NCI-H226 (cell line): Measurements from ENCODE around the gene LMNTD1.
"Not testable (repeated sequence)": the region's sequence is repeated elsewhere in the genome, so short reads cannot be mapped to it uniquely, and the experiment has no call there.

Source experiments
- DNase-seq: peaks from one replicate; pipeline ENCODE4 v3.0.0-alpha.2; 2015

Gene LMNTD1

DNA sequence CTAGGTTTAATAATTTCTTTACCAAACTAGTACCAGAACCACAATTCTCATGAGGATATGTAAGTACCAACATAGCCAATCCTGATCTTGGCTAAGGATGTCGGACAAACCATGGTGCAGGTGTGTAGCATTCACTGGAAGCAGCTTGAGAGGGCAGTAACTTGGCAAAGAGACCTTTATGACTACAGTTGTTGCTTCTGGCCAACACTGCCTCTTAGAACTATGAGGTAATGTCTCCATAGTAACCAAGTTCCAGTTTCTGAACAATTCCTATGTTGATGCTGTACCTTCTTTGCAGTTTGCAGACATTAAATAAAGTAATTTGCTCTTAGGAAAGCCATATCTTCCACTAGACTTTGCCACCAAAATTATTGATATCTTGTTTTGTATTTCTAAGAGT lies at the start of gene LMNTD1:
Gene LMNTD1 (minus strand): TSS at position 186 of the 400 bp plus-strand sequence. CDS start 324 bp downstream, outside the sequence.
- DNase-seq, result peak; percentile 64

DNA sequence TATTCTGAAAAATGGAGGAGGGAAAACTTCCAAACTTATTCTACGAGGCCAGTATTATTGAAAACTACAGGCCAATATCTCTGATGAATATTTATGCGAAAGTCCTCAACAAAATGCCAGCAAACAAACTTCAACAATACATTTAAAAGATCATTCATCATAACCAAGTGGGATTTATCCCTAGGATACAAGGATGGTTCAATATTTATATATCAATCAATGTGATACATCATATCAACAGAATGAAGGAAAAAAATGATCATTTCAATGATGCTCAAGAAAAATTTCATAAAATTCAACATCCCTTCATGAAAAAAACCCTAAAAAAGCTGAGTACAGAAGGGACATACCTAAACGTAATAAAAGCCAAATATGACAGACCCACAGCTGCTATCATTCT lies 45.9 kb upstream of the LMNTD1 start:
- no peak for DNase-seq

GRCh38 chr12:25595496-25595895 lies 42.4 kb upstream of the LMNTD1 start:
- not testable (repeated sequence) for DNase-seq

DNA sequence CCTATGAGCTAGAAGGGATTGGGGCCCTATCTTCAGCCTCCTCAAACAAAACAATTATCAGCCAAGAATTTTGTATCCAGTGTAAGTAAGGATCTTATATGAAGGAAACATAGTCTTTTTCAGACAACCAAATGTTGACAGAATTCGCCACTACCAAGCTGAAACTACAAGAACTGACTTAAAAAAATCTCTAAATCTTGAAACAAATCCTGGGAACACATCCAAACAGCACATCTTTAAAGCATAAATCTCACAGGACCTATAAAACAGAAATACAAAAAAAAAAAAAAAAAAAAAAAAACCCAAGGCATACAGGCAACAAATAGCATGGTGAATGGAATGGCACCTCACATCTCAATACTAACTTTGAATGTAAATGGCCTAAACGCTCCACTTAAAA lies 41.3 kb upstream of the LMNTD1 start:
- no peak for DNase-seq

DNA sequence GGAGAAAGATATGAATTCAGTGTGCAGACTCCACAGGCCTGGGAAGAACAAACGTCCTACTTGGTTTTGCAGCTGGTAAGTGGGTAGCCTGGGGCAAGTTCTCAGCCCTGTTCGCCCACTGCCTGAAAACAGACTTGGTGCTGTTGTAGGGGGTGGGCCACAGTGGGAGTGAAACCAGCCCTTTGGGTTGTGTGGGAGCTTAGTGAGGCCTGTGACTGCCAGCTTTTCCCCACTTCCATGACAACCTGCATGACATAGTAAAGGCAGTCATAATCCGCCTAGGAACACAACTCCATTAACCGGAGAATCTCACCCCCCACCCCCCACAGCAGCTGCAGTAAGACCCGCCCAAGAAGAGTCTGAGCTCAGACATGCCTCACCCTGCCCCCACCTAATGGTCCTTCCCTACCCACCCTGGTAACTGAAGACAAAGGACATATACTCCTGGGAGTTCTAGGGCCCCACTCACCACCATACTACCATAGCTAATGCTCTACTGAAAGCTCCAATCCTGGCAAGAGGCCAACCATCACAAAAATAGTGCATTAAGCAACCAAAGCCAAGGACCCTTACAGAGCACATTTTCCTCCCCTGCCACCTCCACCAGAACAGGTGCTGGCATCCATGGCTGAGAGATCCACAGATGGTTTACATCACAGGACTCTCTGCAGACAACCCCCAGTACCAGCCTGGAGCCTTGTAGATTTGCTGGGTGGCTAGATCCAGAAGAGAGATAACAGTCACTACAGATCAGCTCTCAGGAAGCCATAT lies 39.8 kb upstream of the LMNTD1 start:
- no peak for DNase-seq

DNA sequence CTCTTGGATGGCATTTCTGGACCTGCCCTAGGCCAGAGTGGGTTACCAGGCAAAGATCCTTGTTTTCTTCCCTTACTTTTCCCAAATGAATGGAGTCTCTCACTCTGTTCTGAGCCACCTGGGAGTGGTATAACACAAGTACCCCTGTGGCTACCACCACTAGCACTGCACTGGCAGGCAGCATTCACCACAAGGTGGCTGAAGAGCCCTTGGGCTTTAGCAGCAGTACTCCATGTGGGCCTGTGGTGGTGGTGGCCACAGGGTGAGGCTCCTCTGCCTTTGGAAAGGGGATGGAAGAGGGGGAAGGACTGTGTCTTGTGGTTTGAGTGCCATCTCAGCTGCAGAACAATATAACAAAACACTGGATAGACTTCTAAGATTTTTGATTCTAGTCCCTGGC lies 38.1 kb upstream of the LMNTD1 start:
- DNase-seq, result no peak

GRCh38 chr12:25590011-25590721 lies 37.1 kb upstream of the LMNTD1 start:
- no peak for DNase-seq

DNA sequence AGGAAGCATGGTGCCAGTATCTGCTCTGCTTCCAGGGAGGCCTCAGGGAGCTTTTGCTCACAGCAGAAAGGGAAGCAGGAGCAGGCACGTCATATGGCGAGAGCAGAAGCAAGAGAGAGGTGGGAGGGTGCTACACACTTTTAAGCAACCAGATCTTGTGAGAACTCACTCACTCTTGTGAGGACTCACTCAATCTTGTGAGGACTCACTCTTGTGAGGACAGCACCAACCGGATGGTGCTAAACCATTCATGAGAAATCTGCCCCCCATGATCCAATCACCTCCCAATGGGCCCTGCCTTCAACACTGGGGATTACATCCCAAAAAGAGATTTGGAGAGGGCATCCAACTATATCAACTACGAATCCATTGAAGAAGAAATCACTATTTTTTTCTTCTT lies 34.3 kb upstream of the LMNTD1 start:
- DNase-seq, result no peak

DNA sequence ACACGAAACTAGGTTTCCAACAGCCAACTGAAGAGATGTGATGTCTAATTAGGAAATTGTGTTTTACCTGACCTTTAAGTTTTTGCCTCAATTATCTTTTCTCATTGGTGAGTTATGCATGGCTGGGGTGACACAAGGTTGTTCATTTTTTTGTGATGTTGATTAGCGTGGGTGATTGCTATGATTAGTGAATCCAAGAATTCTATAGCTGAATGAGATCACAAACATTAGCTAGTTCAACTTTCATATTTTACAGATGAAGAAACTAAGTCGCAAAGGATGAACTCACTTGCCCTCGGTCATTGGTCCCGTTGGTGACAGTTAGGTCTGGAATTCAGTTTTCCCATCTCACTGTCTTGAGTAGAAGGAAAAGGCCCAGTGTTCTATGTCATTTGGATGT lies 32.6 kb upstream of the LMNTD1 start:
- DNase-seq, result no peak

- no peak for DNase-seq
These were observed 32.0 kb upstream of the LMNTD1 start for GRCh38 chr12:25585021-25585523.

- no peak for DNase-seq
These were observed 31.5 kb upstream of the LMNTD1 start for GRCh38 chr12:25584596-25584995.

DNA sequence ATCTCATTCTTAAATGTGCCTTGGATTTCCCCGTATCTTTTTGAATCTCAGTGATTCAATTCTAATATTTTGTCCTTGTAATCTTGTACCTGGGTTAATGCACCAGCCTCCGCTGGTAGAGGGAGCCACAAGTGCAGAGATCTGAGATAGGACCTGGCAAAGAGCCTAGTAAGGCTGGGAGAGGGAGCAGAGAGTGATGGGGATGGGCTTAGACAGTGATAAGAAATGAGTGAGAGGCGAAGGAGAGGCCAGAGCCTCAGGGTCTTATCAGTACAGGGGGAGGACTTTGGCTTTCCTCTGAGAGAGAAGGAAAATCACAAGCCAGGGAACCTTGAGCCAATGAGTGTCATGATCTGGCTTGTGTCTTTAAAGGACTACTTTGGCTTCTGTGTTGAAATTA lies 30.5 kb upstream of the LMNTD1 start:
- peak; percentile 85 for DNase-seq

- DNase-seq, result no peak
These were observed 28.0 kb upstream of the LMNTD1 start for GRCh38 chr12:25581067-25581466.

GRCh38 chr12:25578411-25579143 lies 25.5 kb upstream of the LMNTD1 start:
- no peak for DNase-seq

DNA sequence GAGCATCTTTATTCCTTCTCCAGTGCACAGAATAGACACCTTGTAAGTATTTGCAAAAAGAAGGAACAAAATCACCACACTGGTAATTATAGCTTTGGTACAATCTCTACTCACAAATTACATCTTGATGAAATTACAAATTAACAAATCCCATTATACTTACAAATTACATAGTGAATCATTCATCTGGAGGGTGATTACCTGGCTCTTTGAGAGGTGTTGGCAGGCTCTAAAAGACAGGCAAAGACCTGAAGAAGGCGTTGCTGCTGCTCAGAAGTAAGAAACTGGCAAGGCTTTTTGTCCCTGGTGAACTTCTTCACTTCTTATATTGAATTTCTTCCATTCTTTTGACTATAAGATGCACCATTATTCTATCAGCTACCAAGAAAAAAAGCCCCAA lies 21.7 kb upstream of the LMNTD1 start:
- no peak for DNase-seq

DNA sequence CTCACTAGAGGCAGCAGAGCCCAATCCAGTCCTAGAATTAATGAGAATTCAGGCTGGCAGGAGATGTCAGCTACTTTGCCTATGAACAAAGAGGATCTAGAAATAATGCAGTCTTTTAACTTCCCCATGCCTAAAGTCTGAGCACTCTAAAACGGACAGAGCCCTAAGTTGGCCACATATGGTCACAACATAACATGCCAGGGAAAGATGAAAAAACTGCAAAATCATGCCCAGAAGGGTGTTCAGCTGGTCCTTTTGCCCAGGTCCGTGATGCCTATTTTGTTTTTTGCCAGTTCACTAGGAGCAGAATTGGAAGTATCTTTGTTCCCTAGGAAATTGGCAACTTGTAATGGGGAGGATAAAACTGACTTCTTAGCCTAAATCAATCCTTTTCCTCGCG lies 20.3 kb upstream of the LMNTD1 start:
- DNase-seq, result no peak

GRCh38 chr12:25570418-25570817 lies 17.3 kb upstream of the LMNTD1 start:
- DNase-seq, result no peak

DNA sequence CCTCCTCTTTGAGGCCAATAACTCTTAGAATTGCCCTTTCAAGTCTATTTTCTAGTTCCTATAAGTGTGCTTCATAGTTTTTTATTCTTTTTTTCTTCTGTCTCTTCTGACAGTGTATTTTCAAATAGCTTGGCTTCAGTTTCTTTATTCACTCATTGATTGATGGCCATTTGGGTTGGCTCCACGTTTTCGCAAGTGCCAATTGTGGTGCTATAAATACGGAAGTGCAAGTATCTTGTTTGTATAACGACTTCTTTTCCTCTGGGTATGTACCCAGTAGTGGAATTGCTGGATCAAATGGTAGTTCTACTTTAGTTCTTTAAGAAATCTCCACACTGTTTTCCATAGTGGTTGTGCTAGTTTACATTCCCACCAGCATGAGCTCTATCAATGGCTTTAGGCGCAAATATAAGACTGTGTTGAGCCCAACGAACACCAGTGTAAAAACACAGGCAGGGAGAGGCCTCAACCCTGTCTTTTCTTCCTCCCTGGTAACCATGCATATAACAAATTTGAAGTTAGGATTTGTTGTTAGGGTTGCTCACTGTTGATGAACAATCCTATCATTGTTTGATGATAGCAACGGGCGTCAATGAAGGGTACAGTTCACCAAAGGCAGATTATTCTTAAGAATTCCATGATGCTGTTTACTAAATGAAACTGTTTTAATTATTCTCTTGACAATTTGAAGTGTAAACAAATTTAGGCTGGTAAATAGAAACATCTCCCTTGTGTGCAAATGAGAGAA lies 13.3 kb upstream of the LMNTD1 start:
- no peak for DNase-seq

GRCh38 chr12:25558586-25558985 lies 5.5 kb upstream of the LMNTD1 start:
- no peak for DNase-seq

DNA sequence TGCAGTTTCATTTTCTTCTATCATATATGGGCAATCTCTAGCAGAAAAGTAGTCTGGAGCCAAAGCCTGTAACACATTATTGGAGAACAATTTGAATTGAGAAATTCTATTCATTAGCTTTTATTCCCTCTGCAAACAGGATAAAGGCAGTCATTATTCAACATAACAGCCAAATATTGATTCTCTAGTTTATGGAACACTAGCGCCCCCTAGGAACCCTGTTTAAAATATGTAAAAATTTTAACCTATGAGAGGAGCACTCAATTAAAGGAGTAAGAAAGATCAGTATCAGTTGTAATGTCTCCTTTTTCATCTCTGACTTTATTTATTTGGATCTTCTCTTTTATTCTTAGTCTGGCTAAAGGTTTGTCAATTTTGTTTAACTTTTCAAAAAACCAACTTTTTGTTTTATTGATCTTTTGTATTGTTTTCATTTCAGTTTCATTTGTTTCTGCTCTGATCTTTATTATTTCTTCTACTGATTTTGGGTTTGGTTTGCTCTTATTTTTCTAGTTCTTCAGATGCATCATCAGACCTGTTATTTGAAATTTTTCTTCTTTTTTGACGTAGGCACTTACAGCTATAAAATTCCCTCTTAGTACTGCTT lies 4.8 kb upstream of the LMNTD1 start:
- peak; percentile 9 for DNase-seq

DNA sequence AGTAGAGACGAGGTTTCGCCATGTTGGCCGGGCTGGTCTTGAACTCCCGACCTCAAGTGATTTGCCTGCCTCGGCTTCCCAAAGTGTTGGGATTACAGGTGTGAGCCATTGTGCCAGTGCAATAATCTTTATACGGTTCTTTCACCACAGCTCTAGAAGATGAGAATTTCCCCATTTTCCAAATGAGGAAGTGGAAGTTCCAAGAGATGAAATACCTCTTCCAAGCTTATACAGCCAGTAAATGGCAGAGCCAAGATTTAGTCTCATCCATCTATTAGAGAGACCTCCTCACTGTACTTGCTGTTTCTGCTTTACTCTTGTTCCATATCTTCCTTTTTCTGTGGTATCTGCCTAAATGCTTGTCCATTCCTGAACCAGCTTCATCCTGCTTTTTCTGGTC lies 3.1 kb upstream of the LMNTD1 start:
- no peak for DNase-seq

- DNase-seq, result no peak
These were observed 402 bp downstream of the LMNTD1 start for GRCh38 chr12:25552681-25553080.
